ENCODE results near the gene SLC35A4.

Gene SLC35A4, protein sequence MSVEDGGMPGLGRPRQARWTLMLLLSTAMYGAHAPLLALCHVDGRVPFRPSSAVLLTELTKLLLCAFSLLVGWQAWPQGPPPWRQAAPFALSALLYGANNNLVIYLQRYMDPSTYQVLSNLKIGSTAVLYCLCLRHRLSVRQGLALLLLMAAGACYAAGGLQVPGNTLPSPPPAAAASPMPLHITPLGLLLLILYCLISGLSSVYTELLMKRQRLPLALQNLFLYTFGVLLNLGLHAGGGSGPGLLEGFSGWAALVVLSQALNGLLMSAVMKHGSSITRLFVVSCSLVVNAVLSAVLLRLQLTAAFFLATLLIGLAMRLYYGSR

DNA sequence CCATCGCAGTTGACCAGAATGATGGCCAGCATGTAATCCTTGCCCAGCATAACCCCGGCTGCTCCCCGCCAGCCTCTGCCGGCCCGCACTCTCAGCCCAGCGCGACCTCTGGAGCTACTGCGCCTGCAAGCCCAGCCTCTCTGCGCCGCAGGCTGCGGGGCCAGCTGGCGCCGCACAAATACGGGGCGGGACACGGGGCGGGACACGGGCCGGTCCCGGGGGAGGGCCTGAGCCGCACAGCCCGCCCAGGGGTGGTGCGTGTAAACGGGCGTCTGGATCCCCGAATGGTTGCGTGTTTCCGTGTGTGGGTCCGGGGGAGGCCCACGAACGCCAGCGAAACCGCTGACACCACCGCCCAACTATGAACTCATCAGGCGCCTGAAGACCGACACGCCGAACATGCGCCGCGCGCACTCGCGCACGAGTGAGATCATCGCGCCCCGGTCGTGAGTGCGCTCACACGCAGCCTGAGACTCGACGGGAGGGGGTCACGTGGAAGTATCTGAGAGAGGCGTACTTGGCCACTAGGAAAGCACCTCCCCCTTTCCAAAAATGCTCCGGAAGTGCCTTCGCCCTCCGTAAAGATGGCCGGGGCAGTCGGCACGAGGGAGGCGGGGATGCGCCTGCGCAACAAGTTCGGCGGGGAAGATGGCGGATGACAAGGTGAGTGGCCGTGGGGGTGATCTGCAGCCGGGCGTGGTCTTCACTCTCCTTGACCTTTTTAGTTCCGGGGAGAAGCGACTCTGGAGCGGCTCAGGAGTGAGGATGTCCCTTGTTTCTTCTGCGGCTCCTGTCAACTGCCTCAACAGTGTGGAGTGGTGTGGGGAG, at the start of gene SLC35A4, which contains the start of gene APBB3:
Gene SLC35A4, plus strand, starts transcription at position 633 of the 828 bp plus-strand sequence. CDS start 2,342 bp downstream, outside the sequence.
Gene APBB3, minus strand, starts transcription at position 403 of the 828 bp plus-strand sequence. Its CDS starts 353 bp downstream, at position 50.
- ATAC-seq: peak; percentile 91

DNA sequence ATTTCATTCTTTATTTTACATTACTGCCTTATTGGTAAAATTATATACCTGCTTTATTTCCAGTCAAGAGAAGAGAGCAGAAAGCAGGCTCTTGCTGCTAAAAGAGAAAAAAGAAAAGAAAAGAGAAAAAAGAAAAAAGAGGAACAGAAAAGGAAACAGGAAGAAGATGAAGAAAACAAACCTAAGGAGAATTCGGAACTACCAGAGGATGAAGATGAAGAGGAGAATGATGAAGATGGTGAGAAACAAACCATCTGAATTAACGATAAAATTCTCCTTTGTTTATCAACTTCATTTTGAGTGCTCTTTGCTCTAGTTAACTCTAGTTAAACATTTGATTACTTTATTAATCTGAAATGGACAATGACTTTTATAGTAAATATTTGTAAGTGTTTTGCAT, 40.6 kb upstream of the SLC35A4 start:
- no peak for ATAC-seq

DNA sequence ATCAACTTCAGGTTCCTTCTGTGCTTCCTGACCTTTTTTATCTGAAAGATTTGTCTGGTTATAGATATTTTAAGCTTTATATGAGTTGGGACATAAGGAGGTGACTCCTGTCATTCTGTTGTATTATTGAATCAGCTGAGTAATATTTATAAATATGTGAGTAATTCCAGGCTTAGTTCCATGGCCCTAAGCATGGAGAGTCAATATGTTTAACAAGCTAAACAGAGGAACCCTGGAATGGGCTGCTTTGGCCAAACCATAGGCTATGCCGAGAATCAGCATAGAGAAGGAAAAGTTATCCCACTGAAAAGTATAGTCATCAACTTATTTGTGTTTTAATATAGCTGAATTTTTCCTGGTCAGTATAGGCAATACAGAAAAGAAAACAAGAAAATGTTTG, 24.4 kb upstream of the SLC35A4 start:
- ATAC-seq: no peak

DNA sequence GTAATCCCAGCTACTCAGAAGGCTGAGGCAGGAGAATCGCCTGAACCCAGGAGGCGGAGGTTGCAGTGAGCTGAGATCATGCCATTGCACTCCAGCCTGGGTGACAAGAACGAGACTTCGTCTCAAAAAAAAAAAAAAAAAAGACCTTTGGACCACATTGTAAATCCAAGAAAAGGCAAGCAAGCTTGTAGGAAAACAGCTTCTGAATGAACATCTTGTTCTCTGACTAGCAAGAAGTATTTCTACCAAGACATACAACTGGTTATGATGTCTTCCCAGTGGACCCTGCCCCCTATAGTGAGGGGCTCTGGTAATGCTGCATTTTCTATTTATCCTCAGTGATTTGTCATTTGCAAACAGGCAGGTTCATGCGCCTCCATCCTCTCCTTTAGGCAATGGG, 21.7 kb upstream of the SLC35A4 start:
- ATAC-seq: no peak

DNA sequence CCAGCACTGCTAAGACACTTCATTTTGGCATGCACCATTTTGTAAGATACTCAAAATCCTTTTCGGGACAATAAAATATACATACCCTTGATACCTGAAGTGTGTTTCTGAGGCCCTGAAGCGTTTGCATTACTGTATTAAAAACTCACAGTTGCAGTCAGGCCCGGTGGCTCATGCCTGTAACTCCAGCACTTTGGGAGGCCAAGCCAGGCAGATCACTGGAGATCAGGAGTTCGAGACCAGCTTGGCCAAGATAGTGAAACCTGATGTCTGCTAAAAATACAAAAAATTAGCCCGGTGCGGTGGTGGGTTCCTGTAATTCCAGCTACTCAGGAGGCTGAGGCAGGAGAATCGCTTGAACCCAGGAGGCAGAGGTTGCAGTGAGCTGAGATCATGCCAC, 19.6 kb upstream of the SLC35A4 start:
- ATAC-seq: no peak

DNA sequence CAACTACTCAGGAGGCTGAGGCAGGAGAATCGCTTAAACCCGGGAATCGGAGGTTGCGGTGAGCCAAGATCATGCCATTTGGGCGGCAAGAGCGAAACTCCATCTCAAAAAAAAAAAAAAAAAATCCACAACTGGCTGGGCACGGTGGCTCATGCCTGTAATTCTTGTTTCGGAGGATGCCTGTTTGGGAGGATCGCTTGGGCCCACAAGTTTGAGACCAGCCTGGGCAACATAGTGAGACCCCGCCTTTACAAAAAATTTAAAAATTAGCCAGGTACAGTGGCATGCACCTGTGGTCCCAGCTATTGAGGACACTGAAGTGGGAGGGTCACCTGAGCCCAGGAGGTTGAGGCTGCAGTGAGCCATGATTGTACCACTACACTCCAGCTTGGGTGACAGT, 19.0 kb upstream of the SLC35A4 start:
- ATAC-seq: no peak

DNA sequence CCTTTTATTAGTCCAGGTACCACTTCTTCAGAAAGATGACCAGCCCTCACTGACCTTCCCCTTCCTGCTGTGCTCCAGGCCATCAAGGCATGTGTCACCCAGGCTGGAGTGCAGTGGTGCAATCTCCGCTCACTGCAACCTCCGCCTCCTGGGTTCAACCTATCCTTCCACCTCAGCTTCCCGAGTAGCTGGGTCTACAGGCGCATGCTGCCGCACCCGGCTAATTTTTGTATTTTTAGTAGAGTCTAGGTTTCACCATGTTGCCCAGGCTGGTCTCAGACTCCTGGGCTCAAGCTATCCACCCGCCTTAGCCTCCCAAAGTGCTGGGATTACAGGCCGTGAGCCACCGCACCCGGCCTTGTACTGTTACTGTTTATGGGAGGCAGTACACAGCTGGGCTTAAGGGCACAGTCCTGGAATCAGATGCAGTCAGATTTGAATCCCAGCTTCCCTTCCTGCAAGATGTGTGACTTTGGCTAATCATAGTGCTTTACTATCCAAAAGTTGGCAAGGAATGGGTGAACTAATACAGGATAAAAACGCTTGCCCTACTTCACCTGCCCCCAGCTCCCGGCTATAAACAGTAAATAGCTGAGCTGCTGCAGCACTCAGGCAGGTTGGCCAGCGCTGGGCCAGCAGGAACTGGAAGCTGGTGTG, 17.6 kb upstream of the SLC35A4 start:
- ATAC-seq: no peak

DNA sequence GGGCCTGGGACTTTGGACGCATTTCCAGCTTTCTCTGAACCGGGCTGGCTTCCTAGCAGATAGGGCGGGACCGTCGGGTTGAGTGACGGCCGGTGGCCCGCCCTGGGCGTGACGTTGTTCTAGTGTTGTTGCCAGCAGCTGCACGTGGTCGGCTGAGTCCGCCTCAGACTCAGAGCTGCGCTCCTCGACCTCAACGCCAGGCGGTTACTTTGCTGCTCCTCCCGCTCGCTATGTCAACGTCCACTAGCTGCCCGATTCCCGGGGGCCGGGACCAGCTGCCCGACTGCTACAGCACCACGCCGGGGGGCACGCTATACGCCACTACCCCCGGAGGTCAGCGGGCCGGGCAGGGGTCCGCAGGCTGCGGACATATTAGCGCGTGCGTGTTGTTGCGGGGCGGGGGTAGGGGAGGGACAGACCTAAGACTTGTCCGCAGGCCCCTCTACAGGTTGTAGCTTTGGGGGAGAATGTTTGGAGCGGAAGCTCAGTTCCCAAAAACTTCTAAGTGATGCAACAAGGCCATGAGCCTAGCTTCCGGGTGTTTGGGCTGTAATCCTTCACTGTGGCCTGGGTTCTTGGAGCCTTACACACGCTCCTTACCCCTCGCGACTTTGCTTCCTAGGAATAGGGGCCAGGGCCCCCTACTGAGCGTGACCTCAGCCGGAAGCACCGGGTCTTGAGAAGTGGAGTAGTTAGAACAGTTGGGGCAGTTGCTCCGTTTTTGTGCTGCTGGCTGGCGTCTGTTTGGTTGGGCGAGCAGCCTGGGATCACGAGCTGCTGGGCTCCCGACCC, 16.9 kb upstream of the SLC35A4 start, which contains the start of gene EIF4EBP3:
Gene EIF4EBP3, plus strand, starts transcription at position 155 of the 792 bp plus-strand sequence. Its CDS starts 76 bp downstream, at position 231.
- peak; percentile 98 to 99 for ATAC-seq

DNA sequence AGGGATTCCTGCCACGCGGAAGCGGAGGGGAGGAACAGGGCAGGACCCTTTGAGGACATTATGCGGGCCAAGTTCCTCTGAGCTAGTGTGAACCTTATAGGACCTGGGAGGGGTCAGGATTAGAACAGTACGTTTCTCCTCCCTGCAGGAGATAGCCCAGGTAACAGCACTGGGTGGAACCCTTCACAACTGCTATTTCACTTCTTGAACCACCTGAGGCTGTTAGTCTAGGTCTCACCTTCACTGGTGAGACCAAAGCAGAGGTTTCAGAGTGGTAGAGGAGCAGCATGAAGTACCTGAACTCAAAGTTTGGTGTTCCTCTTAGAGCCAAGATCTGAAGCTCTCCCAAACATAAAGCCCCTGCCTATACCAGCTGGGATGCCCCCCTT, 16.3 kb upstream of the SLC35A4 start:
- peak in 1 of 2 donors; percentile 1 for ATAC-seq

DNA sequence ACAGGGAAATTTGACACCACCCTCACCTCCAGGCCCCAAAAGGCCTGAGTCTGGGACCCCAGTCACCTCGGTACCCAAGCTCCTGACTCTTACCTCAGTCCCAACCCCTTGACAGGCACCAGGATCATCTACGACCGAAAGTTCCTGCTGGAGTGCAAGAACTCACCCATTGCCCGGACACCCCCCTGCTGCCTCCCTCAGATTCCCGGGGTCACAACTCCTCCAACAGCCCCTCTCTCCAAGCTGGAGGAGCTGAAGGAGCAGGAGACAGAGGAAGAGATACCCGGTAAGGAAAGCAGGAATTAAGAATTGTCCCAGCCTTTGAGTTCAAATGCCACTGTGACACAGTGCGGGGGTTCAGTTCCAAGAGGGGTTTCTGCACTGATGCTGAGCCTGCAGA, 15.8 kb upstream of the SLC35A4 start:
- no peak for ATAC-seq

DNA sequence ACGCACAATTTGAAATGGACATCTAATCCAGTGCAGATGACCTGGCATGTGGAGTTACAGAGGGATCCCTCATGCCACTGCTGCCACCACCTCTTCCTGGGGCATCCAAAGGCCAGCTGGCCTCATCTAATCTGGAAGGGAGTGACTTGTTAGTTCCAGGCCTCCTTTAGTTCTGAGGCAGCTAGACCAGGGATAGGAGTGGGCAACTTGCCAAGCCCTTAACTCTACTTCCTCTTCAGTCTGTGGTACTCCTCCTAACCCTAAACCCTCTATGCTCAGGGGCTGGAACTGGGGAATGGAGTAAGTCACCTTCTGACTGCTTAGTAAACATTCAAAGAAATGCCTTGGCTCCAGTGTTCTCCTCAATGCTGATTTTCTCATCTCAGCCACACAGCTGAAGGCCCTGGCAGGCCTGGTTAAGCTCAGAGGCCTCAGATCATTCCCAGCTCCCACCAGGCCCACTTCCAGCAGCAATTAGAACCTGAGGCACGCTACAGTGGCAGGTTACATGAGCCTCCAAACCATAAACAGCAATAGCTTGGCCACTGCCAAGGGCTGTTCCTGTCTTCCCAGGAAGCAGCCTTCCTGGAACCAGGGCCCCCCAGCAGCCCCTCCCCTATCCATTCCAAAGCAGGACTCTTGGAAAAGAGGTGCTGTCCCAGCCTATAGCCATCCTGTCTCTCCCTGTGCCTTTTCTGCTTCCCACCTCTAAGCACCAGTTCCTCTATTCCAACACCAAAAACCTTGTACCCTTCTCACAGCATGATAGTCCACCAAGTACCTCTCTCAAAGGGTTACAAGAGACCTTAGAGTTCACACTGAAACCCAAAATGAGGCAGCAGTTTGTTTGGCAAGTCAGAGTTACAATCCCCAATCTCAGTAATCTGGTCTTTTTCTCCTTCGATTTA, 15.1 kb upstream of the SLC35A4 start:
- no peak for ATAC-seq

DNA sequence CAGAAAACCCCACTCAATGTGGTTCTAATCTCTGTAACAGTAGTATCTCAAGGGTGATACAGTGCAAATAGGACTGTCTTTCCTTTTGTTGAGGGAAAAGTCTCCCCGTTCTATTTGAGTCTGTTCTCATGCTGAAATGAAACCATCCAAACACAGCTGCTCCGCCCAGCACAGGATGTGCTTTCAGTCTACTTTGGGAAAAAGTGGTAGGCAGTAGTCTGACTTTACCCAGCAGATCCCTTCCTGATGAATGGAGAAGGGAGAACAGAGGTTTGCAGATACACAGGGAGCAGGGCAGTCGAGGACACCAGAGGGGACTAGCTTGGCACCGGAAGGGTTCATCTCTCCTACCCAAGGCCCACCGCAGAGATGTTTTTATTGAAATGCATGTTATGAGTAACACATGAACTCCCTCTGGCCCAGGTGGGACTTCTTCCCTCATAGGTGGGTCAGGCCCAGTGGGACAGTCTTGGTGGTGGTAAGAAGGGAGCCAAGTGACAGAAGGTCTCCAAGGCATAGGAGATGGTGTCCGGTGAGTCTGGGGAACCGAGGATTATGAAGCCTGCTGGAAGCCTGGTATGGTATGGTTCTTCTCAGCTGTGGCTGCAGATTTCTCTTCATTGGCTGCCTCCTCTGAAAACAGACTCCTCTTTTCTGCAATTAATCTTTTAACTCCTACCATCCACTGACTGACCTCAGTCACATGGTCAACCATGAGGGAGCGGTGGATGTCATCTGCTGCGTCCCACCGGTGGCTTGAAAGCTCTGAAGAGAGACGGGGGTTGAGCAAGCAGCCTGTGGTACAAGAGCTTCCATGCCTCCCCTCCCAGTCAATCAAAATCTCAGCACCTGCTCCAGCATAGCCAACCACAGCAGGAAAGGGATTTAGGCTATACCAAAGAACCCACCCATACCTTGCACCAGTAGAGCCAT, 14.2 kb upstream of the SLC35A4 start:
- no peak for ATAC-seq

DNA sequence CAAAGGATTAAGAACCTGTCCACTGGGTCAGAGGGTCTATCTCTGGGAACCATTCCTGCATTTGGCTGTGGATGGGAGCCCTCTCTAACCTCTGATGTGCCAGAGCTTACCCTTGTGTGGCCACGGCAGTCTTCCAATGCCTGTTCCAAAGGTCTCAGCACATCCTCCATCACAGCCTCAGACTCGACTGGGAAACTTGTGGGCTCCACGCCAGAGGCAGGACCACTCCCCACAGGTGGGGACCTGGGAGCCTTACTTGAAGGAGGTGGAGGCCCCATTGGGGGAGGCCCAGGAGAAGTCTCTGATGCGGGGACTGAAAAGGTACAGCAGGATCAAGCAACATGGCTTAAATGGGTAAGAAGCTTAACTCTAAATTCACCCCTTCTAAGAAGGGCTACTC, 12.8 kb upstream of the SLC35A4 start:
- ATAC-seq: no peak

DNA sequence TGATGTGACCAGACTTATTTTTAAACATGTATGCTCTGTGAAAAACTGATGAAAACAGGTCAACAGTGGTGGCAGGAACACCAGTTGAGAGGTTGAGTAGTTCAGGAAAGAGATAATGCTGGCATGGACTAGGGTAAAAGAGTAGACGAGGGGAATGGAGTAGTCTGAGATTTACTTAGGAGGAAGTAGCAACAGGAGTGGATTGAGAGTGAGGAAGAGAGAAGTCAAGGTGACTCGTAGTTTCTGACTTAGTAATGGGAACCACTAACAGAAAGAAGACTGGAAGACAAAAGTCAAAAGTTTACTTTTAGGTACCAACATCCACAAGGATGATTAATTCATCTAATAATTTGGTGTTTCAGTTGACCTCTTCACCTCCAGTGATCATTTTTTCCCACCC, 11.0 kb upstream of the SLC35A4 start:
- peak; percentile 37 to 48 for ATAC-seq

DNA sequence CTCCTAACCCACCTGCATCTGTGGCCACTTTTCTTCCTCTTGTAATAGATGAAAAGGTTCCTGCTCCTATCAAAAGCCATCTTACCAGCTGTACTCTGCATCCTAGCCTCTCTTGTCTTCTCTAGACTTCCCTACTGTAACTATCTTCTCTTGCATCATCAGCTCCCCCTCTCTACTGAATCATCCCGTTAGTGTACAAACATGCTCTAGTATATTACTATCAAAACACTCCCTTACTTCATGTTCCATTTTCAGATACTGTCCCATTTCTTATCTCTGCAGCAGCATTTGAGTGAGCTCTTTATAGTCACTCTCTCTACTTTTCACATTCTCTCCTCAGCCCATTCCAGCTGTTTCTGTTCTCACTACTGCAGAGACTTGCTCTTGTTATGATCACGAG, 10.2 kb upstream of the SLC35A4 start:
- ATAC-seq: no peak

DNA sequence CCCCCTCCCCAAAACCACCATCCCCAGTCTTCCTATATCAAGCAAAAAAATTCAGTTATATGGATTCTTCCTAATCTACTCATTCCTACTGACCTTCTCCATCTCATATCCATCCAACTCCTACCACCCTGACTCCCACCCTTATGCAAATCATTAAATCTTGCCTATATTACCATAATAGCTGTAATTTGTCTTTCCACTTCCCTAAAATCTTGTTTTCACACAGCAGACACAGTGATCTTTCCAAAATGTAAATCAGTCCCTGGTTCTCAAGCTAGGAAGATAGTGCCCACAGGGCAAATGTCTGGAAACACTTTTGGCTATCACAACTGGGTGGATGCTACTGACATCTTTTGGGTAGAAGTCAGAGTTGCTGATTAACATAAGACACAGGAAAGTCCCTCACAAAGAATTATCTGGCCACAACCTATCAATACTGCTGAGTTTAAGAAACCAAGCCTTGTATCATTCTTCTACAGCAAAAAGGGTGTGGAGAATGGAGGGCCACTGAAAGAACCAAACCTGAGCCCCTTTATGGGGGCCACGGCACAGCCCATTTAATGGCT, 8.8 kb upstream of the SLC35A4 start:
- no peak for ATAC-seq

DNA sequence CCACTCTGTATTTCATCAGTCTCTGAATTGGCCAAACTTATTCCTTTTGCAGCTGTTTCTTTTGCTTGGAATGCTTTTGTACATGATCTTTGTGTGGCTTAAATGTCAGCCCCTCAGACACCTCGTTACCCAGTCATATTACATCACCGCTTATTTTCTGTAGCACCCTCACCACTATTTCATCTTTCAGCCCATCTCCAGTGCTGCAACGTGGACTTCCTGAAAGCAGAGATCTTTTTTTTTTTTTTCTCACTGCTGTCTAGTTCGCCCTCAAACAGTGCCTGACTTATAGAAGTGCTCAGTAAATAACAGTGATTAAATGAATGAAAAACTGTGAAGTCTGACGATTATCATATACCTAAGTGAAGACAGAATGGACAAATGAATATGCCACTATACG, 8.2 kb upstream of the SLC35A4 start:
- ATAC-seq: no peak

DNA sequence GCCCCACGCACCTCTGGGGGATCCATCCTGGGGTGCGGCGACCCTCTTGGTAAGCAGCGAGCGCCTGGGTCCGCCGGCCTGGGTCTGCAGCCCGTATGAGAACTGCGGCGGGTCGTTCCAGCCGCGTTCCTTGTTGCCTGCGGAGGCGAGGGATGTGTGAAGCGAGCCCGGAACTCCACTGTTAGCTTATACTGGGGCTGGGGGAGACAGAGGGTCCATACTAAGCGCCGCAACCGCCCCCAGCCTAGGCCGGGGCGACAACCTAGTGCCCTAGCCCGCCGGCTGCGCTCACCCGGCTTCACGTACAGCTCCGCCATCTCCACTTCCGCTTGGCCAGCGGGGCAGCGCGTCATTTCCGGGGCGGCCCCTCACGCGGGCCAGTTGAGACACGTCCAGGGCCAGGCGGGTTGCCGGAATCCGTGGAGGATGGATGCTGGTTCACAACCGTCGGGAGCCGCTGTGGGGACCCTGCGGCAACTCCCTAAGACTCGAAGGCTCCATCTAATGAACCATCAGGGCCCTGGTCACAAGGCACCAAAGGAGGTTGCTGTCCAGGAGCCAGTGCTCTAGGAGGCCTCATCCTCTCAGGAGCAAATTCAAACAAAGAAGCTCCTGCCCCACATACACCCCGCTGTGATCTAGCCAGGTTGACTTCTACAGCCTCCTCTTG, 7.4 kb upstream of the SLC35A4 start, which contains the start of gene SRA1:
Gene SRA1, minus strand, starts transcription at position 338 of the 670 bp plus-strand sequence. Its CDS starts 21 bp downstream, at position 317.
- ATAC-seq: peak; percentile 92

DNA sequence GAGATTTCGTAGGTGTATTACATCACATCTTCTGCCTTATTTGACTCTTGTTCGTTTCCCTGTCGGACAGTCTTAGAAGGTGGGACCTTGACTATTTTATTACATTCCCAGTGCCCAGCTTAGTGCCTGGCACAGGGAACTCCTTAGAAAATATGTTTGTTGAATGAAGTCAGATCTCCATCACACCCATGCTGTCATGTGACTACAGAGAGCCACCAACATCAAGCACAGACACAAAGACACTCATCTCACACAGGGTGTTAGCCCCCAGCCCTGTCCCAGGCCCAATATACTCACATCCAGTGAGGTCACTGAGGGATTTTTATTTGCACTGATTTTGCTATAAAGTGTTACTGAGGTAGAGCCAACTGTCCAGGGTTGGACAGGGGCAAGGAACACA, 6.7 kb upstream of the SLC35A4 start:
- no peak for ATAC-seq
